B cell (primary cell): ENCODE results near the gene MARF1. TPM values are rescaled to one million over a fixed set of nuclear protein-coding genes. Genes with fewer than 3 reads are reported as not detected.

Experiments
- ATAC-seq: fragments of 200-7000 bp; cut with Tn5 transposase; one replicate; pipeline ENCODE4 v1.10.0; 2021; ENCODE audit warnings: low read depth, mild to moderate bottlenecking, moderate number of reproducible peaks, moderate library complexity
- CTCF ChIA-PET: fragments of 350-600 bp; sonication (Branson Sonifier 250); formaldehyde crosslinking; loops from one replicate; lab custom pipeline; 2021; ENCODE audit warnings: antibody characterized with exemption, inconsistent platforms; lab: Charles Lee
- POLR2A ChIA-PET: fragments of 350-600 bp; sonication (Branson Sonifier 250); formaldehyde crosslinking; loops from one replicate; lab custom pipeline; 2021; ENCODE audit warnings: antibody characterized with exemption; lab: Charles Lee
- DNase-seq: peaks from one replicate; pipeline ENCODE4 v3.0.0; 2013
- H2AFZ ChIP-seq: 2 replicates; pipeline ENCODE4 v1.6.1; 2012; ENCODE audit warnings: mild to moderate bottlenecking, low read depth, low read length; ENCODE audit not compliant: insufficient read depth, poor library complexity, severe bottlenecking
- H3K27ac ChIP-seq, 2 donors: 1 replicate in 1 of 2; 2 replicates in 1 of 2; pipeline ENCODE4 v1.5.1; 2012 to 2013; ENCODE audit warnings: low read length in 2 of 2, mild to moderate bottlenecking in 2 of 2, moderate library complexity in 1 of 2
- H3K27me3 ChIP-seq, 4 experiments: fragments of 200-600 bp in 1 of 4; sonication (generic) in 1 of 4; replicated peaks in 1 of 4; 1 replicate in 2 of 4; 2 replicates in 2 of 4; pipeline versions ENCODE4 v1.6.1 to v1.7.0; 2013 to 2016; ENCODE audit warnings: low read length in 3 of 4, mild to moderate bottlenecking in 2 of 4, mixed read lengths in 1 of 4, moderate library complexity in 1 of 4; ENCODE audit not compliant: insufficient read depth in 4 of 4, control insufficient read depth in 3 of 4; ENCODE audit errors: control extremely low read depth in 1 of 4
- H3K36me3 ChIP-seq, 2 experiments: replicated peaks in 1 of 2; 1 replicate in 1 of 2; 2 replicates in 1 of 2; pipeline versions ENCODE4 v1.6.1 to v1.7.1; 2013; ENCODE audit warnings: low read length in 1 of 2; ENCODE audit not compliant: insufficient read depth in 2 of 2, control insufficient read depth in 1 of 2; ENCODE audit errors: control extremely low read depth in 1 of 2, extremely low read depth in 1 of 2
- H3K4me1 ChIP-seq, 2 donors: fragments of 200-600 bp in 1 of 2; sonication (generic) in 1 of 2; 1 replicate in 1 of 2; 2 replicates in 1 of 2; pipeline versions ENCODE4 v1.5.1 to v1.6.1; 2013 to 2017; ENCODE audit warnings: low read length in 2 of 2; ENCODE audit not compliant: control insufficient read depth in 2 of 2, insufficient read depth in 2 of 2
- H3K4me2 ChIP-seq: replicated peaks from 2 replicates; pipeline ENCODE3; 2012; ENCODE audit warnings: mild to moderate bottlenecking, low read depth, low read length; ENCODE audit not compliant: poor library complexity, severe bottlenecking
- H3K4me3 ChIP-seq, 5 experiments: fragments of 200-600 bp in 1 of 5; sonication (generic) in 1 of 5; 1 replicate in 3 of 5; 2 replicates in 2 of 5; pipeline versions ENCODE4 v1.5.1 to v1.7.0; 2011 to 2016; ENCODE audit warnings: low read length in 4 of 5, mild to moderate bottlenecking in 4 of 5, low read depth in 2 of 5, control low read depth in 1 of 5, moderate library complexity in 1 of 5; ENCODE audit not compliant: insufficient read depth in 1 of 5; ENCODE audit errors: control extremely low read depth in 1 of 5, extremely low read depth in 1 of 5
- H3K79me2 ChIP-seq: fragments of 200-600 bp; sonication (generic); one replicate; pipeline ENCODE4 v1.6.0; 2016; ENCODE audit warnings: low read length; ENCODE audit not compliant: control insufficient read depth, insufficient read depth
- H3K9ac ChIP-seq: fragments of 200-600 bp; sonication (generic); 2 replicates; pipeline ENCODE4 v1.6.1; 2017; ENCODE audit warnings: mild to moderate bottlenecking, low read length, moderate library complexity
- H3K9me3 ChIP-seq, 3 donors: one replicate each; pipeline versions ENCODE4 v1.6.1 to v1.7.1; 2013; ENCODE audit warnings: low read length in 2 of 3; ENCODE audit not compliant: control insufficient read depth in 2 of 3, insufficient read depth in 1 of 3; ENCODE audit errors: control extremely low read depth in 1 of 3
- H4K20me1 ChIP-seq: 2 replicates; pipeline ENCODE4 v1.6.0; 2012; ENCODE audit warnings: mild to moderate bottlenecking, low read length; ENCODE audit not compliant: insufficient read depth, control insufficient read depth, poor library complexity, severe bottlenecking
- H3K27ac Mint-ChIP-seq: one replicate; pipeline ENCODE4 v1.8.0; 2021; ENCODE audit warnings: mixed read lengths
- H3K27me3 Mint-ChIP-seq: one replicate; pipeline ENCODE4 v1.8.0; 2021; ENCODE audit warnings: mixed read lengths
- H3K4me1 Mint-ChIP-seq: one replicate; pipeline ENCODE4 v1.8.0; 2021; ENCODE audit warnings: mixed read lengths
- H3K4me3 Mint-ChIP-seq: one replicate; pipeline ENCODE4 v1.8.0; 2021; ENCODE audit warnings: mixed read lengths
- H3K9me3 Mint-ChIP-seq: one replicate; pipeline ENCODE4 v1.8.0; 2022; ENCODE audit warnings: mixed read lengths; ENCODE audit not compliant: insufficient read depth
- EZH2 ChIP-seq: IDR thresholded peaks from 2 replicates; pipeline ENCODE4 v1.6.1; 2012; ENCODE audit warnings: borderline replicate concordance, low read depth, mild to moderate bottlenecking, moderate library complexity, low read length; ENCODE audit not compliant: insufficient read depth, poor library complexity, severe bottlenecking
- WGBS: methylation state at CpG from one replicate; pipeline ENCODE4 v1.1.5; 2013; ENCODE audit warnings: missing lambda C conversion rate; ENCODE audit not compliant: insufficient coverage; 5-methylcytosine and 5-hydroxymethylcytosine counted together
- intact Hi-C: fragments of 100-400 bp; cut with micrococcal nuclease; formaldehyde crosslinking; loops from one replicate; pipeline ENCODE4 v1.10.0; 2022
- polyA plus RNA-seq: library from polyadenylated mRNA; depleted of rRNA; stranded (reverse); fragments of >200 nt; gene quantifications from 2 replicates; pipeline ENCODE4 v1.2.3, GENCODE V29; 2012
- total RNA-seq, 2 donors: library from RNA; stranded (reverse); fragments of 120-200 nt in 1 of 2; gene quantifications; 1 replicate in 1 of 2; 2 replicates in 1 of 2; pipeline versions ENCODE4 v1.2.3 to v1.2.4, GENCODE V29; 2013 to 2022
- TF ChIP-seq, protein P1 (sequence below): fragments of 200-600 bp; IDR thresholded peaks from one replicate; pipeline ENCODE4 v1.8.0; 2022; ENCODE audit warnings: antibody characterized with exemption, mild to moderate bottlenecking

The MARF1 gene
- total and polyA plus RNA-seq, 2 donors (not counting 1 experiment from before 2014, with no cell fraction given), result 68.0 to 366 TPM

DNA sequence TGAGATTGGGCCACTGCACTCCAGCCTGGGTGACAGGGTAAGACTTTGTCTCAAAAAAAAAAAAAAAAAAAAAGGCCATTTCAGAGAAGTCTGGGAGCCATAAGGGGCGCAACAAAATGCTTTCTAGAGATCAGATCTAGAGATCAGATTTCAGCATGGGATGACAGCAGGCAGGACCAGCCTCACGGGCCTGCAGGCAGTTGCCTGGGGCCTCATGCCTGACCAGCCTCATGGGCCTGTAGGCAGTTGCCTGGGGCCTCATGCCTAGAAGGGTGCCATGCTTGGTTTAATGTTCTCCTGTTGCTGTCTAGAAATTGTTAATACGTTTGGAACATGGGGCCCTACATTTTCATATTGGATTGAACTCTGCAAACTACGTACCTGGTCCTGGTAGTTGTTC lies 59.4 kb downstream of the MARF1 start:
- H3K79me2 ChIP-seq, result no peaks in the 10 kb centered on the region
- no peak overlapping the region for H2AFZ ChIP-seq
- H3K36me3 ChIP-seq, result peaks cover 0 to 14% of the 10 kb centered on the region in 2 experiments
- Mint-ChIP-seq H3K4me1 (peaks cover 1% of the 10 kb centered on the region), H3K4me3 (no peak overlapping the region), H3K27ac (no peak overlapping the region), H3K27me3 (no peaks in the 10 kb centered on the region), H3K9me3 (peaks cover 4% of the 10 kb centered on the region)
- H3K27ac ChIP-seq, result no peak overlapping the region
- WGBS, result 98% methylated on average over 4 of the region's 4 CpGs
- no peak for ATAC-seq
- no peak overlapping the region for H3K4me3 ChIP-seq
- H3K4me1 ChIP-seq, result no peaks in the 10 kb centered on the region
- H3K27me3 ChIP-seq, result no peaks in the 10 kb centered on the region
- POLR2A ChIA-PET, result no interaction called here
- H4K20me1 ChIP-seq, result no peaks in the 10 kb centered on the region
- no peak for DNase-seq
- TF ChIP-seq, protein P1, sequence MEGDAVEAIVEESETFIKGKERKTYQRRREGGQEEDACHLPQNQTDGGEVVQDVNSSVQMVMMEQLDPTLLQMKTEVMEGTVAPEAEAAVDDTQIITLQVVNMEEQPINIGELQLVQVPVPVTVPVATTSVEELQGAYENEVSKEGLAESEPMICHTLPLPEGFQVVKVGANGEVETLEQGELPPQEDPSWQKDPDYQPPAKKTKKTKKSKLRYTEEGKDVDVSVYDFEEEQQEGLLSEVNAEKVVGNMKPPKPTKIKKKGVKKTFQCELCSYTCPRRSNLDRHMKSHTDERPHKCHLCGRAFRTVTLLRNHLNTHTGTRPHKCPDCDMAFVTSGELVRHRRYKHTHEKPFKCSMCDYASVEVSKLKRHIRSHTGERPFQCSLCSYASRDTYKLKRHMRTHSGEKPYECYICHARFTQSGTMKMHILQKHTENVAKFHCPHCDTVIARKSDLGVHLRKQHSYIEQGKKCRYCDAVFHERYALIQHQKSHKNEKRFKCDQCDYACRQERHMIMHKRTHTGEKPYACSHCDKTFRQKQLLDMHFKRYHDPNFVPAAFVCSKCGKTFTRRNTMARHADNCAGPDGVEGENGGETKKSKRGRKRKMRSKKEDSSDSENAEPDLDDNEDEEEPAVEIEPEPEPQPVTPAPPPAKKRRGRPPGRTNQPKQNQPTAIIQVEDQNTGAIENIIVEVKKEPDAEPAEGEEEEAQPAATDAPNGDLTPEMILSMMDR, result no peak
- TF ChIP-seq EZH2, result no peak
- CTCF ChIA-PET, result no interaction called here
- intact Hi-C loops, result no loop called here
- no peak overlapping the region for H3K4me2 ChIP-seq
- H3K9me3 ChIP-seq, result peaks cover 0 to 16% (median 8%) of the 10 kb centered on the region in 3 donors
- no peak overlapping the region for H3K9ac ChIP-seq

DNA sequence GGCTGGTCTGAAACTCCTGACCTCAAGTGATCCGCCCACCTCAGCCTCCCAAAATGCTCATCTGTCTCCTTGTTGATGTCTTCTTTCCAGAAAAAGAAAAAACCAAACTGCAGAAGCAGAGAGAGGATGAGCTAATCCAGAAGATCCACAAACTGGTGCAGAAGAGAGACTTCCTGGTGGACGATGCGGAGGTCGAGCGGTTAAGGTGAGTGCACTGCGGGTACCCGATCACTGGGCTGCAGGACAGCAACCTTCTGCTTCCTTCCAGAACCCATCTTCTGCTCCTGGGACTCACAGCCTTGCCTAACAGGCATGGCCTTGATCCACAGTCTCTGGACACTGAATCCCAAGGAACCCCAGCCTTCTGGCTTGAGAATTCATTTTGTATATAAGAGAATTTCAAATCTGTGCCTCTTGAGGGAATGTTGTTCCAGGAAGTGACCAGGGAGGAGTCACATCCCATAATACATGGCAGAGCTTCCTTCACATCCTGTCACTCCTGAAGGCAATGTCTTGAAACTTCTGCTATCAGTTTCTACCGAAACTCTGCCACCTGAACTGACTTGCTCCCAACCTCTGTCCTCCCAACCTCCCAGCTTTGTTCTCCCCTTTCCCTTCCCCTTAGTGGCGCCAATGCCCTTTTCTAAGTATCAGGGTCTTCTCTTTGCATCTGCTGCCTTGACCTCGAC lies 61.7 kb downstream of the MARF1 start:
- Histone ChIP-seq H3K79me2 (no peaks in the 10 kb centered on the region), H3K27ac (no peak overlapping the region), H3K4me1 (no peaks in the 10 kb centered on the region), H3K27me3 (no peaks in the 10 kb centered on the region), H3K9ac (no peak overlapping the region), H3K36me3 (no peaks in the 10 kb centered on the region), H4K20me1 (no peaks in the 10 kb centered on the region), H3K4me3 (no peak overlapping the region), H2AFZ (no peak overlapping the region), H3K4me2 (no peak overlapping the region), H3K9me3 (peaks cover 0 to 9% (median 7%) of the 10 kb centered on the region in 3 donors)
- Mint-ChIP-seq H3K9me3 (peaks cover 4% of the 10 kb centered on the region), H3K4me1 (peaks cover 4% of the 10 kb centered on the region), H3K27ac (no peak overlapping the region), H3K4me3 (no peak overlapping the region), H3K27me3 (no peaks in the 10 kb centered on the region)
- TF ChIP-seq, protein P1, result no peak
- no peak for TF ChIP-seq EZH2
- ATAC-seq (no peak), DNase-seq (no peak)
- WGBS, result 85% methylated on average over 9 of the region's 10 CpGs
- ChIA-PET POLR2A (no interaction called here), CTCF (no interaction called here)
- intact Hi-C loops, result no loop called here
